Tibial artery (tissue), 4 donors: ENCODE data around the gene PRTG.

ENCODE experiments used
- DNase-seq, 2 donors: peaks; one replicate each; pipeline ENCODE4 v3.0.0-alpha.2; 2019
- H3K27ac ChIP-seq, 2 donors: fragments of 200-600 bp; sonication (generic) in 1 of 2; 1 replicate in 1 of 2; 2 replicates in 1 of 2; pipeline ENCODE4 v1.5.1; 2018 to 2019; ENCODE audit warnings: mild to moderate bottlenecking in 1 of 2
- H3K27me3 ChIP-seq, 2 donors: fragments of 200-600 bp; sonication (generic) in 1 of 2; one replicate each; pipeline versions ENCODE4 v1.5.1 to v1.6.0; 2016 to 2019
- H3K36me3 ChIP-seq, 3 donors: fragments of 200-600 bp; sonication (generic) in 2 of 3; one replicate each; pipeline ENCODE4 v1.5.1; 2016 to 2019; ENCODE audit warnings: mild to moderate bottlenecking in 2 of 3
- H3K4me1 ChIP-seq, 4 donors: fragments of 200-600 bp; sonication (generic) in 2 of 4; 1 replicate in 3 of 4; 2 replicates in 1 of 4; pipeline ENCODE4 v1.5.1; 2016 to 2019
- H3K4me3 ChIP-seq, 2 donors: fragments of 200-600 bp; sonication (generic) in 1 of 2; 1 replicate in 1 of 2; 2 replicates in 1 of 2; pipeline ENCODE4 v1.5.1; 2018 to 2019; ENCODE audit warnings: mild to moderate bottlenecking in 2 of 2
- H3K9me3 ChIP-seq, 3 donors: fragments of 200-600 bp; sonication (generic) in 1 of 3; one replicate each; pipeline ENCODE4 v1.5.1; 2016 to 2019
- CTCF ChIP-seq, 2 experiments: fragments of 200-600 bp in 1 of 2; fragments of 450-650 bp in 1 of 2; IDR thresholded peaks; one replicate each; pipeline ENCODE4 v1.5.1; 2017 to 2019; ENCODE audit warnings: antibody characterized with exemption in 2 of 2, mild to moderate bottlenecking in 1 of 2, moderate library complexity in 1 of 2
- intact Hi-C: fragments of 100-400 bp; cut with DNase I; formaldehyde crosslinking; loops from one replicate; pipeline ENCODE4 v1.15.0; 2023; ENCODE audit warnings: low total_unique reads

Gene PRTG

GRCh38 chr15:55707518-55707917 is 35.4 kb downstream of the PRTG start:
- H3K27ac ChIP-seq: no peak overlapping the region
- TF ChIP-seq CTCF (IDR thresholded peaks at IDR 0.05): no peak
- DNase-seq: no peak

GRCh38 chr15:55703873-55704301 is 39.1 kb downstream of the PRTG start:
- no peak for TF ChIP-seq CTCF (IDR thresholded peaks at IDR 0.05)
- Histone ChIP-seq H3K36me3 (no peaks in the 10 kb centered on the region), H3K27ac (no peak overlapping the region), H3K9me3 (no peaks in the 10 kb centered on the region), H3K4me1 (no peaks in the 10 kb centered on the region), H3K4me3 (no peak overlapping the region), H3K27me3 (no peaks in the 10 kb centered on the region)
- intact Hi-C loops: no loop called here
- no peak for DNase-seq

More at GRCh38 chr15:55707518-55707917, 35.4 kb downstream of the PRTG start:
- intact Hi-C loops: no loop called here
- Histone ChIP-seq H3K4me1 (no peaks in the 10 kb centered on the region), H3K4me3 (no peak overlapping the region), H3K36me3 (no peaks in the 10 kb centered on the region), H3K27me3 (no peaks in the 10 kb centered on the region), H3K9me3 (no peaks in the 10 kb centered on the region)

GRCh38 chr15:55700876-55701275 is 42.1 kb downstream of the PRTG start:
- no peaks in the 10 kb centered on the region for H3K36me3 ChIP-seq
- H3K27me3 ChIP-seq: no peaks in the 10 kb centered on the region
- H3K9me3 ChIP-seq: no peaks in the 10 kb centered on the region
- no peak for TF ChIP-seq CTCF (IDR thresholded peaks at IDR 0.05)
- H3K4me1 ChIP-seq: no peaks in the 10 kb centered on the region
- intact Hi-C loops: no loop called here
- no peak overlapping the region for H3K27ac ChIP-seq
- no peak overlapping the region for H3K4me3 ChIP-seq
- no peak for DNase-seq

- H3K36me3 ChIP-seq: no peaks in the 10 kb centered on the region
- intact Hi-C loops: no loop called here
- DNase-seq: no peak
- no peak for TF ChIP-seq CTCF (IDR thresholded peaks at IDR 0.05)
- no peaks in the 10 kb centered on the region for H3K4me1 ChIP-seq
- no peaks in the 10 kb centered on the region for H3K27me3 ChIP-seq
- no peaks in the 10 kb centered on the region for H3K9me3 ChIP-seq
- H3K4me3 ChIP-seq: no peak overlapping the region
- H3K27ac ChIP-seq: no peak overlapping the region
Measured at GRCh38 chr15:55698653-55699052, 44.3 kb downstream of the PRTG start.

- no peaks in the 10 kb centered on the region for H3K36me3 ChIP-seq
- intact Hi-C loops: no loop called here
- no peak for DNase-seq
- H3K27me3 ChIP-seq: no peaks in the 10 kb centered on the region
- no peaks in the 10 kb centered on the region for H3K9me3 ChIP-seq
- TF ChIP-seq CTCF (IDR thresholded peaks at IDR 0.05): no peak
- no peak overlapping the region for H3K4me3 ChIP-seq
- no peaks in the 10 kb centered on the region for H3K4me1 ChIP-seq
- H3K27ac ChIP-seq: no peak overlapping the region
Measured at GRCh38 chr15:55696221-55696620, 46.7 kb downstream of the PRTG start.

- H3K27ac ChIP-seq: no peak overlapping the region
- no peaks in the 10 kb centered on the region for H3K9me3 ChIP-seq
- no peaks in the 10 kb centered on the region for H3K27me3 ChIP-seq
- intact Hi-C loops: no loop called here
- no peak for TF ChIP-seq CTCF (IDR thresholded peaks at IDR 0.05)
- H3K4me3 ChIP-seq: no peak overlapping the region
- H3K4me1 ChIP-seq: no peaks in the 10 kb centered on the region
- no peaks in the 10 kb centered on the region for H3K36me3 ChIP-seq
- DNase-seq: no peak
Measured at GRCh38 chr15:55695432-55695831, 47.5 kb downstream of the PRTG start.
